Astrocyte of the spinal cord (primary cell): Measurements from ENCODE around the gene IDH3A.
A peak's percentile ranks its signal among the peaks of the same experiment; 100 is the strongest.

Experiments used
- DNase-seq: peaks from one replicate; pipeline ENCODE4 v3.0.0; 2011; ENCODE audit warnings: low read depth, low spot score
- H3K4me3 ChIP-seq: 2 replicates; pipeline ENCODE4 v1.5.1; 2011; ENCODE audit warnings: low read depth, mild to moderate bottlenecking, low read length, moderate library complexity
- in situ Hi-C: cut with HindIII; loops from 2 replicates; pipeline ENCODE4 v1.10.0; 2017; ENCODE audit warnings: low sequenced_read_pairs
- TF ChIP-seq, protein P1 (sequence below): IDR thresholded peaks from 2 replicates; pipeline ENCODE4 v1.5.1; 2012; ENCODE audit warnings: low read depth, mild to moderate bottlenecking, low read length, inconsistent platforms

The IDH3A gene

DNA sequence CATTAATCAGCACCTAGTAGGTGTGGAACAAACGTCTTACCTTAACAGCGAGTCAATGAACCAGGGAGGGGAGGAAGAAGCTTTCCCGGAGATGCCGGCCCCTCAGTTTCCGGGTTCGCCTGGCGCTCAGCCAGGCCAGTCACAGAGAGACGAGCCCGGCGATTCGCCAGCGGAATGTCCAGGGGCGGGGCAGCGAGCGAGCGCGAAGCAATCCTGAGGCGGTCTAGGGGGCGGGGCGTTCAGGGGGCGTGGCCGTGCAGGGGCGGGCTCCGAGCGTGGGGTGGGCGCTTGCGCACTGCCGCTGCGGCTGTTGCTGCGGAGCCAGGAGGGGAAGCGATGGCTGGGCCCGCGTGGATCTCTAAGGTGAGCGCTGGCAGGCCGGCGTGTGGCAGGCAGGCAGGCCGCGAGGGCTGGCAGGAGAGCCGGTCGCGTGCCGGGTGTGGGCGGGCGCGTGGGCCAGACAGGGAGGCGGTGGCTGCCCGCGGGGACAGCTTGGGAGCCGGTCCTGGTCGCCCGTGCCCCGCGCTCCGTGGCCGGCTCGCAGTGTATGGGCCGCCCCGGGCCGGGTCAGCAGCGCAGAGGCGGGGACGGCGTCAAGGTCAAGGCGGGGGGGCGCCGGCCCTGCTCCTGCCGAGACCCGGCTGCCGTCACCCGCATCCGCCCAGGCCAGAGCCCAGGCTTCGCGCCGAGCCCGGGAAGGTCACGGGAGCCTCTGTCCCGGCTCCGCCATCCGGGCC lies at the start of gene IDH3A:
Gene IDH3A (plus strand): TSS at position 295 of the 737 bp plus-strand sequence. CDS start 42 bp downstream, at position 337.
- in situ Hi-C loops: no loop called here
- peak within 1 kb of the TSS; percentile 72 for H3K4me3 ChIP-seq

DNA sequence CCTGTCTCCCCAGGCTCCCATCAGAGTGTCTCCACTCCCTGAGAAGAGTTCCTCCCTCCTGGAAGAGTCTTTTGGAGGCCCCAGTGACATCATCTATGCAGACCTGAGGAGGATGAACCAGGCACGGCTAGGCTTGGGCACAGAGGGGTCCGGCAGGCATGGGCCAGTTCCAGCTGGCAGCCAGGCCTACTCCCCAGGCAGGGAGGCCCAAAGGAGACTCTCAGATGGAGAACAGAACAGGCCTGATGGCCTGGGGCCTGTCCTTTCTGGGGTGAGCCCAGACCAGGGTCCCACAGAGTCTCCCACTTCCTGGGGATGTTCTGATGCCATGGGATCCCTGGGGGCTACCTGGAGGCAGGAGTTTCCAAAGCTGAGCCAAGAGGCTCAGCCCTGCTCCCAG lies 48.3 kb upstream of the IDH3A start:
- TF ChIP-seq, protein P1, sequence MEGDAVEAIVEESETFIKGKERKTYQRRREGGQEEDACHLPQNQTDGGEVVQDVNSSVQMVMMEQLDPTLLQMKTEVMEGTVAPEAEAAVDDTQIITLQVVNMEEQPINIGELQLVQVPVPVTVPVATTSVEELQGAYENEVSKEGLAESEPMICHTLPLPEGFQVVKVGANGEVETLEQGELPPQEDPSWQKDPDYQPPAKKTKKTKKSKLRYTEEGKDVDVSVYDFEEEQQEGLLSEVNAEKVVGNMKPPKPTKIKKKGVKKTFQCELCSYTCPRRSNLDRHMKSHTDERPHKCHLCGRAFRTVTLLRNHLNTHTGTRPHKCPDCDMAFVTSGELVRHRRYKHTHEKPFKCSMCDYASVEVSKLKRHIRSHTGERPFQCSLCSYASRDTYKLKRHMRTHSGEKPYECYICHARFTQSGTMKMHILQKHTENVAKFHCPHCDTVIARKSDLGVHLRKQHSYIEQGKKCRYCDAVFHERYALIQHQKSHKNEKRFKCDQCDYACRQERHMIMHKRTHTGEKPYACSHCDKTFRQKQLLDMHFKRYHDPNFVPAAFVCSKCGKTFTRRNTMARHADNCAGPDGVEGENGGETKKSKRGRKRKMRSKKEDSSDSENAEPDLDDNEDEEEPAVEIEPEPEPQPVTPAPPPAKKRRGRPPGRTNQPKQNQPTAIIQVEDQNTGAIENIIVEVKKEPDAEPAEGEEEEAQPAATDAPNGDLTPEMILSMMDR: no peak
- DNase-seq: no peak
- H3K4me3 ChIP-seq: no peak overlapping the region
- in situ Hi-C loops: no loop called here

More for the DNA sequence above, at the start of gene IDH3A:
- TF ChIP-seq, protein P1: no peak
- peak; percentile 96 for DNase-seq

DNA sequence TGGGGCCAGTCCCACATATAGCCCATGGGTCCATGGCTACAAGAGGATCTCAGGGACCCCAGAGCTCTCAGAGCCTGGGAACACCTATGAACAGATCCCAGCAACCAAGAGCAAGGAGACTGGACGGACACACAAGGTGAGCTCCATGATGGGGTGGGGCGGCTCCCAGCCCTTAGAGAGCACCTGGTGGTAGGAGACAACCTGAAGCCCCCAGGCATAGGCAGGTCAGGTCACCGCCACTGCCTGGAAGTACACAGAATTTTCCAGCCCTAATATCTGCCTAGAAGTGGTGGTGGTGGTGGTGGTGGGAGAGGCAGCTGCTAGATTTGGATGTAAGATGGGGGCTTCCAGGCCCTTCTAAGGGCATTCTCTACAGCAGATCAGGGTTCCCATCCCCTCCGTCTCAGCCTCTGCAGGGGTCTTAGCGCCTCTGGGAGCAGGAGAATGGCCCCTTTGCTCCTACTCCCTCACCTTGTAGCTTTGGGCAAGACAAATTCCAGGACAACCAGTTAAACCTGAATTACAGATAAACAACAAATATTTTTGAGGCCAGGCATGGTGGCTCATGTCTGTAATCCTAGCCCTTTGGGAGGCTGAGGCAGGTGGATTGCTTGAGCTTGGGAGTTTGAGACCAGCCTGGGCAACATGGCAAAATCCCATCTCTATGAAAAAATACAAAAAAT lies 47.6 kb upstream of the IDH3A start:
- TF ChIP-seq, protein P1: no peak
- in situ Hi-C loops: no loop called here
- no peak for DNase-seq
- no peak overlapping the region for H3K4me3 ChIP-seq

DNA sequence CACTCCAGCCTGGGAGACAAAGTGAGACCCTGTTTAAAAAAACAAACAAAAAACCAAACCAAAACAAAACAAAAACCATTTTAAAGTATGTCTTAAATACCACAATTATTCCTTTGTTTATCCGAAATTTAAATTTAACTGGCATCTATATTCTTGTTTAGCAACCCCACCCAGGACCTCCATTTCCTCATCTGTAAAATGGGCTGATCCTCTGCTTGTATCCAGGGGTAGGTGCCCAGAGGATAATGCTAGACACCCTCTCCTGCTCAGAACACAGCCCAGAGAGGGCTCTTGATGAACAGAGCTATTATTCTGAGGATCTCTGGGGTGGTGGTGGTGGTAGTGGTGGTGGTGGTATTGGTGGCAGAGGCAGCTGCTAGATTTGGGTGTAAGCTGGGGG lies 47.0 kb upstream of the IDH3A start:
- no peak overlapping the region for H3K4me3 ChIP-seq
- TF ChIP-seq, protein P1: no peak
- DNase-seq: no peak
- in situ Hi-C loops: no loop called here

DNA sequence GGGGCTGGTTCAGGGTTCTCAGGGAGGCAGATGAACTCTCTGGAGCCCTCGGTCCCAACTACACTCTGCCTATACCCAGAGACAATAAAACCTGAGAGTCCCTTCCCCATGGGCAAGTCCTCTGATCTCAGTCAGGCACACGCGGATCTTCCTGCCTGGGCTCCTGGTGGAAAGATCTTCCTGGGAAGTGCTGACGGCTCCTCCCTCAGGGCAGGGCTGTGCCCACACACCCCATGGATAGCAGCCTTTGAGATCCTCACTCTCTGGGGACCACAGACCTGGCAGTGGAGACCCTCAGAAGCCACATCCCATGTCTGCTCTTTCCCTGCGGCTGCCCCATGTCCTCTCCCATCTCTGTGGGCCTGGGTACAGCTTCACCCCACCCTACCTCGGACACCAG lies 46.4 kb upstream of the IDH3A start:
- in situ Hi-C loops: no loop called here
- TF ChIP-seq, protein P1: no peak
- H3K4me3 ChIP-seq: no peak overlapping the region
- no peak for DNase-seq

DNA sequence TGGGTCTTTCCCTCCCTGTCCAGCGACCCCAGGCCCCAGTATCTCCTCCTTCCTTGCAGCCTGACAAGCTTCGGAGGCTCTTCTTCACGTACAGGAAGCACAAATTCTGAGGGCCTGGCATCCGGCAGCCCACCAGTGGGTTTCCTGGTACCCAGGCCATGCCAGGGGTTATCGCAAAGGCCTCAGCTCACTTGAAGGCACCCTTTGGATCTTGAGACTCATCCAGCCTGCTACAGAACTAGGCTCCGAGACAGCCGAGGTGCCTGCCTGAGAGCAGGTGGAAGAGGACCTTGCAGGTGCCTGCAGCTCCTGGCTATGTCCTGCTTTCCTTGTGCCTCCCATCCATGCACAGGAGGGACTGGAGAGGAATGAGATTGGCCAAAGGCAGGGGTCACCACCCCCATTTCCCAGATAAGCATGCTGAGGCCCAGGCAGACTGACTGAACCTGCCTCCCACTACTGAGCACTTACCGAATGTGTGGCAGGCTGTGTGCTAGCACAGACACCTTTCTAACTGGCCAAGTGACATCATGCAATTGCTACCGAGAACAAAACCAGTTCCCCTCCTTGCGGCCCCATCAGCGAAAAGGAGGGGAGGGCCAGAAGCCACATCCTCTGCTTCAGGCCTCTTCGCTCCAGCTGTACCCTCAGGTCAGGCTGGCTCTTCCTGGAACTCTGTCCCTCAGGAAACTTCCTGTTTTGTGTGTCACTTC lies 45.6 kb upstream of the IDH3A start:
- no peak overlapping the region for H3K4me3 ChIP-seq
- TF ChIP-seq, protein P1: no peak
- DNase-seq: no peak
- in situ Hi-C loops: no loop called here
